ENCODE data around the gene SLC4A11.

The SLC4A11 gene

GRCh38 chr20:3199976-3200755 lies 38.8 kb downstream of the SLC4A11 start:
- Histone ChIP-seq H3K4me1 (ENCODE audit: low read depth, poor library complexity, severe bottlenecking) (peaks cover 3% of the 10 kb centered on the region), H3K36me3 (ENCODE audit: insufficient read depth) (no peaks in the 10 kb centered on the region), H3K27me3 (ENCODE audit: insufficient read depth, low read depth) (no peaks in the 10 kb centered on the region), H3K9ac (no peak overlapping the region), H3K4me2 (no peak overlapping the region), H4K20me1 (ENCODE audit: insufficient read depth) (no peaks in the 10 kb centered on the region), H3K79me2 (ENCODE audit: insufficient read depth, low read depth) (peaks cover 7% of the 10 kb centered on the region; the same call in 1 of the 2 replicates), H3K27ac (no peak overlapping the region), H2AFZ (ENCODE audit: low read depth) (no peak overlapping the region), H3K4me3 (IDR thresholded peaks at IDR 0.05; ENCODE audit: insufficient read depth, low read depth, low read length) (no peak overlapping the region)
- no peak for TF ChIP-seq CTCF (conservative IDR thresholded peaks at IDR 0.05; ENCODE audit: low read depth, low read length)

GRCh38 chr20:3199206-3199605 lies 39.8 kb downstream of the SLC4A11 start:
- Histone ChIP-seq H3K4me3 (IDR thresholded peaks at IDR 0.05; ENCODE audit: insufficient read depth, low read depth, low read length) (no peak overlapping the region), H3K36me3 (ENCODE audit: insufficient read depth) (no peaks in the 10 kb centered on the region), H3K4me2 (no peak overlapping the region), H4K20me1 (ENCODE audit: insufficient read depth) (no peaks in the 10 kb centered on the region), H2AFZ (ENCODE audit: low read depth) (no peak overlapping the region), H3K9ac (no peak overlapping the region), H3K79me2 (ENCODE audit: insufficient read depth, low read depth) (peaks cover 7% of the 10 kb centered on the region; the same call in 1 of the 2 replicates), H3K27ac (no peak overlapping the region), H3K27me3 (ENCODE audit: insufficient read depth, low read depth) (no peaks in the 10 kb centered on the region), H3K4me1 (ENCODE audit: low read depth, poor library complexity, severe bottlenecking) (no peaks in the 10 kb centered on the region)
- TF ChIP-seq CTCF (conservative IDR thresholded peaks at IDR 0.05; ENCODE audit: low read depth, low read length) = no peak

- Histone ChIP-seq H3K79me2 (ENCODE audit: insufficient read depth, low read depth) (no peaks in the 10 kb centered on the region), H3K4me2 (no peak overlapping the region), H4K20me1 (ENCODE audit: insufficient read depth) (no peaks in the 10 kb centered on the region), H3K27ac (no peak overlapping the region), H3K4me3 (IDR thresholded peaks at IDR 0.05; ENCODE audit: insufficient read depth, low read depth, low read length) (no peak overlapping the region), H3K9ac (no peak overlapping the region), H3K4me1 (ENCODE audit: low read depth, poor library complexity, severe bottlenecking) (no peaks in the 10 kb centered on the region), H2AFZ (ENCODE audit: low read depth) (no peak overlapping the region), H3K36me3 (ENCODE audit: insufficient read depth) (no peaks in the 10 kb centered on the region), H3K27me3 (ENCODE audit: insufficient read depth, low read depth) (no peaks in the 10 kb centered on the region)
- TF ChIP-seq CTCF (conservative IDR thresholded peaks at IDR 0.05; ENCODE audit: low read depth, low read length) = no peak
Measured at GRCh38 chr20:3195590-3196237, 43.3 kb downstream of the SLC4A11 start.

DNA sequence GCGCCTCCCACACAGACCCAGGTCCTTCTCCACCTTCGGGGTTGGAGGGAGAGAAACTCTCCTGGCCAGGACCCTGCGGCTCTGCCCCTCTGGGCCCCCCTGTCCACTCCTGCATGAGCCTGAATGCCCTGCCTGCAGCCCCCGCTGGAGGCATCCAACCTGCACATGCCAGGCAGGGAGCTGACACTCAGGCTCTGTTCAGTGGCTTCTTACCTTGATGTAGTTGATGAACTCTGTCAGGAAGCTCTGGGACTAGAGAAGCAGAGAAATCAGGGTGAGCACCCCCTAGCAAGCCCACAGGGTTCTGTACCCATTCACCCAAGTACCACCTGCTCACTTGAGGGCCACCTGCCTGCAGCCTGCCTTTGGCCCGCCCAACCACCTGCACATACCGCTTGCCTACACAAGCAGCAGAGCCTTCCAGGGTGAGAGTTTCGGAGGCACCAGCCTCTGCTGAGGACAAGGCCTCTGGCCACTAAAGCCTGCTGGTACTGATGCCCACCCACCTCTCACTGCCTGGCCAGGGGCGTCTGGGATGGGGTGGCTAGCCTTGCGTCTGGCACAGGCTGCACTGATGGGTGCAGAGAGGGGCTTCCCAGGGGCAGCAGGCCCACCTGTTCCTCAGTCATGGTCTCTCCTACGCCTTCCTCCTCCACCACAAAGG lies 44.2 kb downstream of the SLC4A11 start:
- Histone ChIP-seq H3K4me3 (IDR thresholded peaks at IDR 0.05; ENCODE audit: insufficient read depth, low read depth, low read length) (no peak overlapping the region), H4K20me1 (ENCODE audit: insufficient read depth) (no peaks in the 10 kb centered on the region), H3K27ac (no peak overlapping the region), H3K4me1 (ENCODE audit: low read depth, poor library complexity, severe bottlenecking) (no peaks in the 10 kb centered on the region), H3K79me2 (ENCODE audit: insufficient read depth, low read depth) (no peaks in the 10 kb centered on the region), H3K36me3 (ENCODE audit: insufficient read depth) (no peaks in the 10 kb centered on the region), H3K4me2 (no peak overlapping the region), H3K27me3 (ENCODE audit: insufficient read depth, low read depth) (no peaks in the 10 kb centered on the region), H2AFZ (ENCODE audit: low read depth) (no peak overlapping the region), H3K9ac (no peak overlapping the region)
- TF ChIP-seq CTCF (conservative IDR thresholded peaks at IDR 0.05; ENCODE audit: low read depth, low read length) = no peak
